HCT116 (cell line): ENCODE measurements around the gene NOL3.
"Not testable (repeated sequence)": the region's sequence is repeated elsewhere in the genome, so short reads cannot be mapped to it uniquely, and the experiment has no call there.

ENCODE experiments used
- ATF3 ChIP-seq: IDR thresholded peaks from 2 replicates; pipeline ENCODE4 v1.6.1; 2012
- CTCF ChIP-seq, 3 experiments: fragments of 200-600 bp in 1 of 3; sonication (generic) in 1 of 3; IDR thresholded peaks in 2 of 3; conservative IDR thresholded peaks in 1 of 3; 2 replicates each; pipeline ENCODE4 v1.5.1; 2012 to 2017; ENCODE audit warnings: low read depth in 2 of 3, low read length in 2 of 3, antibody characterized with exemption in 1 of 3, borderline replicate concordance in 1 of 3, control low read depth in 1 of 3, mild to moderate bottlenecking in 1 of 3, mixed read lengths in 1 of 3, mixed run types in 1 of 3, moderate library complexity in 1 of 3; ENCODE audit not compliant: insufficient read depth in 1 of 3
- EGR1 ChIP-seq: IDR thresholded peaks from 2 replicates; pipeline ENCODE4 v1.6.1; 2012; ENCODE audit warnings: low read depth
- EZH2phosphoT487 ChIP-seq: fragments of 200-600 bp; IDR thresholded peaks from 2 replicates; pipeline ENCODE4 v1.6.1; 2018; ENCODE audit warnings: antibody characterized with exemption, borderline replicate concordance
- JUND ChIP-seq: IDR thresholded peaks from 2 replicates; pipeline ENCODE4 v1.6.1; 2012
- POLR2A ChIP-seq: IDR thresholded peaks from 2 replicates; pipeline ENCODE4 v1.7.0; 2011; ENCODE audit warnings: borderline replicate concordance; ENCODE audit not compliant: insufficient read depth, insufficient read length; ENCODE audit errors: extremely low read depth
- POLR2AphosphoS5 ChIP-seq: IDR thresholded peaks from 2 replicates; pipeline ENCODE4 v1.6.1; 2011; ENCODE audit warnings: mild to moderate bottlenecking, low read depth, low read length, moderate library complexity
- RAD21 ChIP-seq: IDR thresholded peaks from 2 replicates; pipeline ENCODE4 v1.6.1; 2012; ENCODE audit warnings: low read depth, mild to moderate bottlenecking
- SP1 ChIP-seq: IDR thresholded peaks from 2 replicates; pipeline ENCODE4 v1.6.1; 2012; ENCODE audit warnings: low read depth
- TCF7L2 ChIP-seq: IDR thresholded peaks from 2 replicates; pipeline ENCODE4 v1.7.0; 2011; ENCODE audit warnings: borderline replicate concordance, inconsistent platforms; ENCODE audit not compliant: insufficient read depth, insufficient read length; ENCODE audit errors: extremely low read depth
- YY1 ChIP-seq: IDR thresholded peaks from 2 replicates; pipeline ENCODE4 v1.6.1; 2011; ENCODE audit warnings: low read length, low read depth, moderate library complexity, mild to moderate bottlenecking; ENCODE audit not compliant: insufficient replicate concordance; ENCODE audit errors: extremely low read depth
- ZBTB33 ChIP-seq: IDR thresholded peaks from 2 replicates; pipeline ENCODE4 v1.6.1; 2011; ENCODE audit warnings: mild to moderate bottlenecking, low read length, moderate library complexity; ENCODE audit not compliant: insufficient replicate concordance; ENCODE audit errors: extremely low read depth
- TF ChIP-seq, protein P1 (sequence below): IDR thresholded peaks from 2 replicates; pipeline ENCODE4 v1.6.1; 2012; ENCODE audit warnings: low read depth

DNA sequence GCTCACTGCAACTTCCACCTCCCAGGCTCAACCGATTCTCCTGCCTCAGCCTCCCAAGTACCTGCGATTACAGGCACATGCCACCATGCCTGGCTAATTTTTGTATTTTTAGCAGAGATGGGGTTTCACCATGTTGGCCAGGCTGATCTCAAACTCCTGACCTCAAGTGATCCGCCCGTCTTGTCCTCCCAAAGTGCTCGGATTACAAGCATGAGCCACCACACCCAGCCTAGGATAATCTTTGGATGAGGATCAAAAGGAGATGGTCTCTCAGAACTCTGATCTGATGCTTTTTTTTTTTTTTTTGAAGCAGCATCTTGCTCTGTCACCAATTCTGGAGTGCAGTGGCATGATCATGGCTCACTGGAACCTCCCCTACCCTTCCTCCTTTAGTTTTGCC is 47.5 kb upstream of the NOL3 start:
- TF ChIP-seq CTCF (IDR thresholded peaks at IDR 0.05 in 2 of 3, conservative IDR thresholded peaks at IDR 0.05 in 1 of 3; ENCODE audit: borderline replicate concordance in 1 of 3, insufficient read depth in 1 of 3, low read depth in 2 of 3, low read length in 2 of 3); SP1; POLR2AphosphoS5; POLR2A; YY1; RAD21; EGR1; JUND; ZBTB33; TCF7L2; ATF3; EZH2phosphoT487: not testable (repeated sequence)
- TF ChIP-seq, protein P1, sequence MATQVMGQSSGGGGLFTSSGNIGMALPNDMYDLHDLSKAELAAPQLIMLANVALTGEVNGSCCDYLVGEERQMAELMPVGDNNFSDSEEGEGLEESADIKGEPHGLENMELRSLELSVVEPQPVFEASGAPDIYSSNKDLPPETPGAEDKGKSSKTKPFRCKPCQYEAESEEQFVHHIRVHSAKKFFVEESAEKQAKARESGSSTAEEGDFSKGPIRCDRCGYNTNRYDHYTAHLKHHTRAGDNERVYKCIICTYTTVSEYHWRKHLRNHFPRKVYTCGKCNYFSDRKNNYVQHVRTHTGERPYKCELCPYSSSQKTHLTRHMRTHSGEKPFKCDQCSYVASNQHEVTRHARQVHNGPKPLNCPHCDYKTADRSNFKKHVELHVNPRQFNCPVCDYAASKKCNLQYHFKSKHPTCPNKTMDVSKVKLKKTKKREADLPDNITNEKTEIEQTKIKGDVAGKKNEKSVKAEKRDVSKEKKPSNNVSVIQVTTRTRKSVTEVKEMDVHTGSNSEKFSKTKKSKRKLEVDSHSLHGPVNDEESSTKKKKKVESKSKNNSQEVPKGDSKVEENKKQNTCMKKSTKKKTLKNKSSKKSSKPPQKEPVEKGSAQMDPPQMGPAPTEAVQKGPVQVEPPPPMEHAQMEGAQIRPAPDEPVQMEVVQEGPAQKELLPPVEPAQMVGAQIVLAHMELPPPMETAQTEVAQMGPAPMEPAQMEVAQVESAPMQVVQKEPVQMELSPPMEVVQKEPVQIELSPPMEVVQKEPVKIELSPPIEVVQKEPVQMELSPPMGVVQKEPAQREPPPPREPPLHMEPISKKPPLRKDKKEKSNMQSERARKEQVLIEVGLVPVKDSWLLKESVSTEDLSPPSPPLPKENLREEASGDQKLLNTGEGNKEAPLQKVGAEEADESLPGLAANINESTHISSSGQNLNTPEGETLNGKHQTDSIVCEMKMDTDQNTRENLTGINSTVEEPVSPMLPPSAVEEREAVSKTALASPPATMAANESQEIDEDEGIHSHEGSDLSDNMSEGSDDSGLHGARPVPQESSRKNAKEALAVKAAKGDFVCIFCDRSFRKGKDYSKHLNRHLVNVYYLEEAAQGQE, result not testable (repeated sequence)
